Fibroblast of mammary gland (primary cell): ENCODE results near the gene CARD9.

Experiments used
- DNase-seq: peaks from one replicate; pipeline ENCODE4 v3.0.0-alpha.2; 2010; ENCODE audit warnings: low read depth
- H3K4me3 ChIP-seq: 2 replicates; pipeline ENCODE4 v1.5.1; 2011; ENCODE audit warnings: low read depth, mild to moderate bottlenecking, low read length, moderate library complexity; ENCODE audit not compliant: control insufficient read depth
- TF ChIP-seq, protein P1 (sequence below): conservative IDR thresholded peaks from 2 replicates; pipeline ENCODE4 v1.5.1; 2011; ENCODE audit warnings: low read depth, low read length, inconsistent platforms; ENCODE audit not compliant: control insufficient read depth, insufficient read depth

Gene CARD9

DNA sequence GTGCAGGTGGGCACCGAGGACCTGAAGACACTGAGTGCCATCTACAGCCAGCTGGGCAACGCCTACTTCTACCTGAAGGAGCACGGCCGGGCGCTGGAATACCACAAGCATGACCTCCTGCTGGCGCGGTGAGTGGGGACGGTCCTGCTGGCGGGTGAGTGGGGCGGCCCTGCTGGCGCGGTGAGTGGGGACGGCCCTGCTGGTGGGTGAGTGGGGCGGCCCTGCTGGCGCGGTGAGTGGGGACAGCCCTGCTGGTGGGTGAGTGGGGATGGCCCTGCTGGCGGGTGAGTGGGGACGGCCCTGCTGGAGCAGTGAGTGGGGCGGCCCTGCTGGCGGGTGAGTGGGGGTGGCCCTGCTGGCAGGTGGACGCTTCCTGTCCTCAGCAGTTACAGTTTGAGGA lies 38.9 kb downstream of the CARD9 start:
- DNase-seq: no peak
- TF ChIP-seq, protein P1, sequence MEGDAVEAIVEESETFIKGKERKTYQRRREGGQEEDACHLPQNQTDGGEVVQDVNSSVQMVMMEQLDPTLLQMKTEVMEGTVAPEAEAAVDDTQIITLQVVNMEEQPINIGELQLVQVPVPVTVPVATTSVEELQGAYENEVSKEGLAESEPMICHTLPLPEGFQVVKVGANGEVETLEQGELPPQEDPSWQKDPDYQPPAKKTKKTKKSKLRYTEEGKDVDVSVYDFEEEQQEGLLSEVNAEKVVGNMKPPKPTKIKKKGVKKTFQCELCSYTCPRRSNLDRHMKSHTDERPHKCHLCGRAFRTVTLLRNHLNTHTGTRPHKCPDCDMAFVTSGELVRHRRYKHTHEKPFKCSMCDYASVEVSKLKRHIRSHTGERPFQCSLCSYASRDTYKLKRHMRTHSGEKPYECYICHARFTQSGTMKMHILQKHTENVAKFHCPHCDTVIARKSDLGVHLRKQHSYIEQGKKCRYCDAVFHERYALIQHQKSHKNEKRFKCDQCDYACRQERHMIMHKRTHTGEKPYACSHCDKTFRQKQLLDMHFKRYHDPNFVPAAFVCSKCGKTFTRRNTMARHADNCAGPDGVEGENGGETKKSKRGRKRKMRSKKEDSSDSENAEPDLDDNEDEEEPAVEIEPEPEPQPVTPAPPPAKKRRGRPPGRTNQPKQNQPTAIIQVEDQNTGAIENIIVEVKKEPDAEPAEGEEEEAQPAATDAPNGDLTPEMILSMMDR: no peak

DNA sequence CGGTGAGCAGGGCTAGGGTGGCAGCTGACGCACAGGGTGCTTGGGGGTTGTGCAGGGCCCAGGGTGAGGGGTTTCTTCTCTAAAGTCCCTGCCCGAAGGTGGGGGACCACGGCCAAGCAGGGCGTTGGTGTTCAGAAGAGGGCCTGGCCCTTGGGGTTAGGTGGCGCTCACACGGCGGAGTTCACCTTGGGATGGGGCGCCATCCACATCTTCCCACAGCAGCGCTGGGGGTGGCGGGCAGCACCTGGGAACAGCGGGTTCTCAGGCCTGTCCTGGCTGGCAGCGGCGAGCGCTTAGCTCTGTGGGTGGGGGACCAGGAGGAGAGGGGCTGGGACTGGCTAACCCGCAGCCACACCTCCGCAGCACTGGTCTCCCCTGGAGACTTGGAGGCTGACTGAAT lies 40.0 kb downstream of the CARD9 start:
- TF ChIP-seq, protein P1: no peak
- no peak overlapping the region for H3K4me3 ChIP-seq
- no peak for DNase-seq

More for the DNA sequence above, 38.9 kb downstream of the CARD9 start:
- no peak overlapping the region for H3K4me3 ChIP-seq

- no peak for DNase-seq
- H3K4me3 ChIP-seq: no peak overlapping the region
- TF ChIP-seq, protein P1: no peak
Observed at GRCh38 chr9:136333045-136333444, 40.4 kb downstream of the CARD9 start.

- no peak for DNase-seq
- TF ChIP-seq, protein P1: no peak
- no peak overlapping the region for H3K4me3 ChIP-seq
Observed at GRCh38 chr9:136332482-136332983, 40.9 kb downstream of the CARD9 start.

GRCh38 chr9:136331556-136332481 lies 41.6 kb downstream of the CARD9 start:
- TF ChIP-seq, protein P1: no peak
- no peak overlapping the region for H3K4me3 ChIP-seq

GRCh38 chr9:136331030-136331429 lies 42.4 kb downstream of the CARD9 start:
- H3K4me3 ChIP-seq: no peak overlapping the region
- TF ChIP-seq, protein P1: no peak
- no peak for DNase-seq

More at GRCh38 chr9:136331556-136332481, 41.6 kb downstream of the CARD9 start:
- DNase-seq: no peak
